H9 (cell line): Measurements from ENCODE around the gene TUT7. TPM values are rescaled to one million over a fixed set of nuclear protein-coding genes. Genes with fewer than 3 reads are reported as not detected.
"Not testable (repeated sequence)": the region's sequence is repeated elsewhere in the genome, so short reads cannot be mapped to it uniquely, and the experiment has no call there.

ENCODE experiments used
- DNase-seq: peaks from one replicate; pipeline ENCODE4 v3.0.0-alpha.2; 2017
- H2AFZ ChIP-seq: one replicate; pipeline ENCODE4 v1.6.1; 2013; ENCODE audit warnings: mild to moderate bottlenecking, low read length, control low read depth, moderate library complexity
- H2AK5ac ChIP-seq: 2 replicates; pipeline ENCODE4 v1.6.1; 2013; ENCODE audit warnings: low read length, control low read depth, mixed read lengths; ENCODE audit not compliant: insufficient read length
- H2BK120ac ChIP-seq: one replicate; pipeline ENCODE4 v1.6.1; 2013; ENCODE audit warnings: low read depth, mild to moderate bottlenecking, low read length, control low read depth, inconsistent platforms; ENCODE audit not compliant: poor library complexity, severe bottlenecking
- H2BK12ac ChIP-seq: 2 replicates; pipeline ENCODE4 v1.6.1; 2013; ENCODE audit warnings: low read length, control low read depth, mixed read lengths, low read depth; ENCODE audit not compliant: insufficient read length
- H2BK15ac ChIP-seq: 2 replicates; pipeline ENCODE4 v1.6.1; 2013; ENCODE audit warnings: low read depth, low read length, control low read depth
- H2BK20ac ChIP-seq: one replicate; pipeline ENCODE4 v1.6.1; 2013; ENCODE audit warnings: low read depth, mild to moderate bottlenecking, low read length, control low read depth, inconsistent platforms; ENCODE audit not compliant: poor library complexity, severe bottlenecking
- H2BK5ac ChIP-seq: 2 replicates; pipeline ENCODE4 v1.6.1; 2013; ENCODE audit warnings: low read length, control low read depth, mixed read lengths; ENCODE audit not compliant: insufficient read length
- H3K14ac ChIP-seq: 2 replicates; pipeline ENCODE4 v1.6.1; 2013; ENCODE audit warnings: low read length, control low read depth; ENCODE audit not compliant: insufficient read depth
- H3K18ac ChIP-seq: 2 replicates; pipeline ENCODE4 v1.6.1; 2013; ENCODE audit warnings: low read depth, mild to moderate bottlenecking, mixed read lengths, low read length, control low read depth; ENCODE audit not compliant: insufficient read length
- H3K23ac ChIP-seq: 2 replicates; pipeline ENCODE4 v1.6.1; 2013; ENCODE audit warnings: low read length, control low read depth, mixed read lengths, low read depth; ENCODE audit not compliant: insufficient read length
- H3K23me2 ChIP-seq: 2 replicates; pipeline ENCODE4 v1.6.1; 2013; ENCODE audit warnings: low read depth, mild to moderate bottlenecking, mixed read lengths, low read length, control low read depth; ENCODE audit not compliant: insufficient read length, poor library complexity, severe bottlenecking
- H3K27ac ChIP-seq: 2 replicates; pipeline ENCODE4 v1.5.1; 2013; ENCODE audit warnings: low read length, control low read depth, mixed read lengths, low read depth; ENCODE audit not compliant: insufficient read length
- H3K27me3 ChIP-seq: 2 replicates; pipeline ENCODE4 v1.6.1; 2013; ENCODE audit warnings: low read length, control low read depth, inconsistent platforms; ENCODE audit not compliant: insufficient read depth
- H3K4ac ChIP-seq: 2 replicates; pipeline ENCODE4 v1.6.1; 2013; ENCODE audit warnings: low read depth, mild to moderate bottlenecking, control low read depth, inconsistent platforms, low read length, moderate library complexity
- H3K4me1 ChIP-seq: 2 replicates; pipeline ENCODE4 v1.6.1; 2013; ENCODE audit warnings: low read length, control low read depth, inconsistent platforms; ENCODE audit not compliant: insufficient read depth
- H3K4me2 ChIP-seq: 2 replicates; pipeline ENCODE4 v1.6.1; 2013; ENCODE audit warnings: low read length, control low read depth, mixed read lengths; ENCODE audit not compliant: insufficient read length, insufficient read depth
- H3K56ac ChIP-seq: 2 replicates; pipeline ENCODE4 v1.6.1; 2013; ENCODE audit warnings: low read depth, mild to moderate bottlenecking, mixed read lengths, low read length, control low read depth; ENCODE audit not compliant: insufficient read length
- H3K79me1 ChIP-seq: 2 replicates; pipeline ENCODE4 v1.6.1; 2013; ENCODE audit warnings: low read depth, mild to moderate bottlenecking, moderate library complexity, low read length, control low read depth, inconsistent platforms; ENCODE audit not compliant: insufficient read depth, poor library complexity, severe bottlenecking
- H3K79me2 ChIP-seq: 2 replicates; pipeline ENCODE4 v1.6.1; 2013; ENCODE audit warnings: low read length, control low read depth, inconsistent platforms; ENCODE audit not compliant: insufficient read depth
- H3K9ac ChIP-seq: 2 replicates; pipeline ENCODE4 v1.6.1; 2013; ENCODE audit warnings: low read length, control low read depth, mixed read lengths; ENCODE audit not compliant: insufficient read length; ENCODE audit errors: extremely low read depth
- H3K9me3 ChIP-seq: one replicate; pipeline ENCODE4 v1.6.1; 2013; ENCODE audit warnings: low read depth, low read length, inconsistent platforms; ENCODE audit not compliant: control insufficient read depth
- H3T11ph ChIP-seq: one replicate; pipeline ENCODE4 v1.6.1; 2013; ENCODE audit warnings: mild to moderate bottlenecking, low read length, control low read depth, inconsistent platforms
- H4K20me1 ChIP-seq: one replicate; pipeline ENCODE4 v1.6.1; 2013; ENCODE audit not compliant: control insufficient read depth, insufficient read length, insufficient read depth
- H4K5ac ChIP-seq: 2 replicates; pipeline ENCODE4 v1.6.1; 2013; ENCODE audit warnings: low read depth, mild to moderate bottlenecking, mixed read lengths, low read length, control low read depth; ENCODE audit not compliant: insufficient read length
- H4K8ac ChIP-seq: replicated peaks from 2 replicates; pipeline ENCODE4 v1.6.1; 2013; ENCODE audit warnings: low read length, control low read depth, mixed read lengths, low read depth; ENCODE audit not compliant: insufficient read length
- H4K91ac ChIP-seq: 2 replicates; pipeline ENCODE4 v1.6.1; 2013; ENCODE audit warnings: low read depth, mild to moderate bottlenecking, moderate library complexity, mixed read lengths, low read length, control low read depth; ENCODE audit not compliant: insufficient read length
- H3K27ac Mint-ChIP-seq, 3 experiments: 2 replicates in 2 of 3; 3 replicates in 1 of 3; pipeline ENCODE4 v1.8.0; 2020 to 2021; ENCODE audit warnings: mixed read lengths in 3 of 3, mild to moderate bottlenecking in 1 of 3, moderate library complexity in 1 of 3
- H3K27me3 Mint-ChIP-seq: 2 replicates; pipeline ENCODE4 v1.8.0; 2021; ENCODE audit warnings: low read depth, mild to moderate bottlenecking, moderate library complexity, mixed read lengths
- H3K36me3 Mint-ChIP-seq, 3 experiments: 2 replicates in 2 of 3; 3 replicates in 1 of 3; pipeline ENCODE4 v1.8.0; 2020 to 2021; ENCODE audit warnings: low read depth in 3 of 3, mixed read lengths in 3 of 3; ENCODE audit not compliant: insufficient read depth in 1 of 3
- H3K4me1 Mint-ChIP-seq, 2 experiments: 2 replicates each; pipeline ENCODE4 v1.8.0; 2020; ENCODE audit warnings: mixed read lengths in 2 of 2
- H3K4me3 Mint-ChIP-seq, 2 experiments: 2 replicates in 1 of 2; 3 replicates in 1 of 2; pipeline ENCODE4 v1.8.0; 2020 to 2021; ENCODE audit warnings: mild to moderate bottlenecking in 2 of 2, mixed read lengths in 2 of 2, moderate library complexity in 1 of 2
- H3K9me3 Mint-ChIP-seq, 2 experiments: 2 replicates in 1 of 2; 3 replicates in 1 of 2; pipeline ENCODE4 v1.8.0; 2020; ENCODE audit warnings: mild to moderate bottlenecking in 2 of 2, mixed read lengths in 2 of 2, moderate library complexity in 1 of 2
- WGBS: extraction: QIAGEN DNeasy Blood & Tissue Kit; methylation state at CpG from one replicate; pipeline ENCODE4 v1.1.7; 2013; ENCODE audit warnings: missing lambda C conversion rate, low lambda C conversion rate, mixed read lengths; ENCODE audit not compliant: insufficient read length; ENCODE audit errors: extremely low coverage; 5-methylcytosine and 5-hydroxymethylcytosine counted together
- total RNA-seq: library from RNA; stranded (reverse); gene quantifications from 2 replicates; pipeline ENCODE4 v1.2.1, GENCODE V29; 2021
- TF ChIP-seq, protein P1 (sequence below): fragments of 200-600 bp; sonication (generic); conservative IDR thresholded peaks from 3 replicates; pipeline ENCODE4 v1.8.0; 2021; ENCODE audit warnings: antibody characterized with exemption, mild to moderate bottlenecking

TUT7 gene
- total RNA-seq, 1 experiment from 2014 or later, result 23.1 TPM

DNA sequence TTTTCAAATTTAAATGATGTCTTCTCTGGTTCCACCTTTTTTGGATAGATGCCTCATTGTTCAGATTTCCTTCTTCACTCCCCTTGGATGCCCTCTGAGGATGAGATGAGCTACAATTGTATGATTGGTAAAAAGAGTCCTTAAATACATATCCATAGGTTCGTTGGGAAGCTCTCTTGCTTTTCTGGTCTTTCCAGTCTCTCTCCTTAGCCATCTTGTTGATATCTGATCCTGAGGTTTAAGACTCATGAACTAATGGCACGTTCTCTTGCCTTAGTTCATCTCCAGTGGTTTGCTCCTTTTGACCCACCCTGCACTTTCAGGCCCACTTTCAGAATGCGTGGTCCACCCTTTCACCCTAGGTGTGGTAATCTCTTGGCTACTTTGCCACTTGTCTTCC is 33.2 kb upstream of the TUT7 start:
- no peak overlapping the region for H3K23ac ChIP-seq
- no CpG with 5 or more reads among the region's 3 CpGs for whole genome bisulfite sequencing
- H3K4me3 Mint-ChIP-seq, result no peak overlapping the region

GRCh38 chr9:86383000-86383399 is 28.8 kb upstream of the TUT7 start:
- H3K27me3 ChIP-seq, H4K91ac ChIP-seq, H2BK20ac ChIP-seq, H3K27ac ChIP-seq, H3K79me1 ChIP-seq, H3K9ac ChIP-seq, H3K18ac ChIP-seq, H2BK15ac ChIP-seq, H3K4me1 Mint-ChIP-seq, H3K23ac ChIP-seq, H3K56ac ChIP-seq, H3K4me2 ChIP-seq, H3K4me3 Mint-ChIP-seq, H3T11ph ChIP-seq, H3K27ac Mint-ChIP-seq, H3K23me2 ChIP-seq, H2AK5ac ChIP-seq, H4K5ac ChIP-seq, H3K4ac ChIP-seq, H2BK12ac ChIP-seq, H4K20me1 ChIP-seq, H3K9me3 ChIP-seq, H4K8ac ChIP-seq, H3K4me1 ChIP-seq, DNase-seq, H3K79me2 ChIP-seq, H2AFZ ChIP-seq, H2BK120ac ChIP-seq, H3K14ac ChIP-seq, H2BK5ac ChIP-seq: not testable (repeated sequence)
- peaks cover 11% of the 10 kb centered on the region for H3K27me3 Mint-ChIP-seq
- H3K36me3 Mint-ChIP-seq, result peaks cover 9 to 31% (median 16%) of the 10 kb centered on the region in 3 experiments
- H3K9me3 Mint-ChIP-seq, result peaks cover 55 to 60% of the 10 kb centered on the region in 2 experiments
- WGBS, result no CpG with 5 or more reads among the region's 11 CpGs

More for the DNA sequence above, 33.2 kb upstream of the TUT7 start:
- Mint-ChIP-seq H3K27ac (no peak overlapping the region), H3K9me3 (peaks cover 33 to 38% of the 10 kb centered on the region in 2 experiments), H3K36me3 (peaks cover 9 to 14% (median 11%) of the 10 kb centered on the region in 3 experiments), H3K4me1 (no peaks in the 10 kb centered on the region), H3K27me3 (peaks cover 29% of the 10 kb centered on the region)
- Histone ChIP-seq H4K8ac (no peak overlapping the region), H2AFZ (no peak overlapping the region), H3K4me1 (no peaks in the 10 kb centered on the region), H3K27me3 (no peaks in the 10 kb centered on the region), H2AK5ac (no peak overlapping the region), H3K4me2 (no peak overlapping the region), H3K27ac (no peak overlapping the region), H3K18ac (no peak overlapping the region), H3K79me1 (no peaks in the 10 kb centered on the region), H3K14ac (no peak overlapping the region), H2BK12ac (no peak overlapping the region), H3K79me2 (no peaks in the 10 kb centered on the region), H3K4ac (no peak overlapping the region), H4K20me1 (no peaks in the 10 kb centered on the region), H2BK5ac (no peak overlapping the region), H3K9ac (no peak overlapping the region), H2BK15ac (no peak overlapping the region), H3T11ph (no peak overlapping the region), H4K91ac (no peak overlapping the region), H4K5ac (no peak overlapping the region), H3K9me3 (no peaks in the 10 kb centered on the region), H3K23me2 (no peaks in the 10 kb centered on the region), H2BK20ac (no peak overlapping the region), H2BK120ac (no peak overlapping the region), H3K56ac (no peak overlapping the region)
- TF ChIP-seq, protein P1, sequence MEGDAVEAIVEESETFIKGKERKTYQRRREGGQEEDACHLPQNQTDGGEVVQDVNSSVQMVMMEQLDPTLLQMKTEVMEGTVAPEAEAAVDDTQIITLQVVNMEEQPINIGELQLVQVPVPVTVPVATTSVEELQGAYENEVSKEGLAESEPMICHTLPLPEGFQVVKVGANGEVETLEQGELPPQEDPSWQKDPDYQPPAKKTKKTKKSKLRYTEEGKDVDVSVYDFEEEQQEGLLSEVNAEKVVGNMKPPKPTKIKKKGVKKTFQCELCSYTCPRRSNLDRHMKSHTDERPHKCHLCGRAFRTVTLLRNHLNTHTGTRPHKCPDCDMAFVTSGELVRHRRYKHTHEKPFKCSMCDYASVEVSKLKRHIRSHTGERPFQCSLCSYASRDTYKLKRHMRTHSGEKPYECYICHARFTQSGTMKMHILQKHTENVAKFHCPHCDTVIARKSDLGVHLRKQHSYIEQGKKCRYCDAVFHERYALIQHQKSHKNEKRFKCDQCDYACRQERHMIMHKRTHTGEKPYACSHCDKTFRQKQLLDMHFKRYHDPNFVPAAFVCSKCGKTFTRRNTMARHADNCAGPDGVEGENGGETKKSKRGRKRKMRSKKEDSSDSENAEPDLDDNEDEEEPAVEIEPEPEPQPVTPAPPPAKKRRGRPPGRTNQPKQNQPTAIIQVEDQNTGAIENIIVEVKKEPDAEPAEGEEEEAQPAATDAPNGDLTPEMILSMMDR, result no peak
- DNase-seq, result no peak
